IMR-90 (cell line): ENCODE measurements around the gene SYNE1. TPM values are rescaled to one million over a fixed set of nuclear protein-coding genes. Genes with fewer than 3 reads are reported as not detected.

Experiments used
- ELK1 ChIP-seq: fragments of 150-350 bp; IDR thresholded peaks from 2 replicates; pipeline ENCODE4 v1.6.1; 2016; ENCODE audit warnings: low read depth, mild to moderate bottlenecking, low read length, moderate library complexity, borderline replicate concordance
- MAZ ChIP-seq: IDR thresholded peaks from 2 replicates; pipeline ENCODE4 v1.6.1; 2012; ENCODE audit warnings: low read depth, mild to moderate bottlenecking, low read length, improper control_type of control experiment, moderate library complexity, borderline replicate concordance
- MXI1 ChIP-seq: IDR thresholded peaks from 2 replicates; pipeline ENCODE4 v1.6.1; 2012; ENCODE audit warnings: low read depth, mild to moderate bottlenecking, low read length, moderate library complexity, borderline replicate concordance
- RFX5 ChIP-seq: IDR thresholded peaks from 2 replicates; pipeline ENCODE4 v1.8.0; 2012; ENCODE audit warnings: low read depth, mild to moderate bottlenecking, low read length, moderate library complexity
- polyA plus RNA-seq, 3 experiments: library from polyadenylated mRNA; depleted of rRNA; stranded (reverse); fragments of >200 nt; gene quantifications; 2 replicates each; pipeline ENCODE4 v1.2.3, GENCODE V29; 2012; ENCODE audit warnings: low replicate concordance in 1 of 3
- total RNA-seq: library from RNA; depleted of rRNA; stranded (reverse); fragments of >200 nt; gene quantifications from 2 replicates; pipeline ENCODE4 v1.2.3, GENCODE V29; 2012

Gene SYNE1
- total and polyA plus RNA-seq, 2 of the 4 experiments (the other 2 are of a cell fraction): 34.1 to 159 TPM

GRCh38 chr6:152098683-152099082, 538.5 kb downstream of the SYNE1 start (continued):
- no peak for TF ChIP-seq ELK1
- TF ChIP-seq MAZ: no peak
- no peak for TF ChIP-seq RFX5
- no peak for TF ChIP-seq MXI1
